ENCODE measurements around the gene AQP12B. TPM values are rescaled to one million over a fixed set of nuclear protein-coding genes. Genes with fewer than 3 reads are reported as not detected.

AQP12B gene
- total RNA-seq, 1 donor from 2014 or later: not detected

- Mint-ChIP-seq H3K9me3 (ENCODE audit: unreplicated experiment) (peaks cover 15% of the 10 kb centered on the region), H3K4me3 (ENCODE audit: unreplicated experiment) (no peak overlapping the region), H3K36me3 (ENCODE audit: unreplicated experiment) (no peaks in the 10 kb centered on the region), H3K27me3 (ENCODE audit: unreplicated experiment) (peaks cover 16% of the 10 kb centered on the region), H3K4me1 (ENCODE audit: low read depth, unreplicated experiment) (no peaks in the 10 kb centered on the region), H3K27ac (ENCODE audit: unreplicated experiment) (no peak overlapping the region)
- DNase-seq: no peak
- no peak for TF ChIP-seq CTCF (IDR thresholded peaks at IDR 0.05; ENCODE audit: partially characterized antibody, unreplicated experiment)
These were observed 39.0 kb upstream of the AQP12B start for GRCh38 chr2:240721596-240722180.

- Mint-ChIP-seq H3K27me3 (ENCODE audit: unreplicated experiment) (peaks cover 14% of the 10 kb centered on the region), H3K4me1 (ENCODE audit: low read depth, unreplicated experiment) (peaks cover 2% of the 10 kb centered on the region), H3K9me3 (ENCODE audit: unreplicated experiment) (peaks cover 17% of the 10 kb centered on the region), H3K36me3 (ENCODE audit: unreplicated experiment) (no peaks in the 10 kb centered on the region), H3K27ac (ENCODE audit: unreplicated experiment) (no peak overlapping the region), H3K4me3 (ENCODE audit: unreplicated experiment) (no peak overlapping the region)
- DNase-seq: no peak
- TF ChIP-seq CTCF (IDR thresholded peaks at IDR 0.05; ENCODE audit: partially characterized antibody, unreplicated experiment): no peak
These were observed 38.3 kb upstream of the AQP12B start for GRCh38 chr2:240720686-240721595.

- peaks cover 2% of the 10 kb centered on the region for H3K4me1 Mint-ChIP-seq (ENCODE audit: low read depth, unreplicated experiment)
- no peak for TF ChIP-seq CTCF (IDR thresholded peaks at IDR 0.05; ENCODE audit: partially characterized antibody, unreplicated experiment)
- no peaks in the 10 kb centered on the region for H3K36me3 Mint-ChIP-seq (ENCODE audit: unreplicated experiment)
- no peak for DNase-seq
- H3K4me3 Mint-ChIP-seq (ENCODE audit: unreplicated experiment): no peak overlapping the region
- H3K27ac Mint-ChIP-seq (ENCODE audit: unreplicated experiment): no peak overlapping the region
- H3K27me3 Mint-ChIP-seq (ENCODE audit: unreplicated experiment): peaks cover 14% of the 10 kb centered on the region
- peaks cover 19% of the 10 kb centered on the region for H3K9me3 Mint-ChIP-seq (ENCODE audit: unreplicated experiment)
These were observed 37.2 kb upstream of the AQP12B start for GRCh38 chr2:240719676-240720545.

- H3K4me1 Mint-ChIP-seq (ENCODE audit: low read depth, unreplicated experiment): peaks cover 2% of the 10 kb centered on the region
- H3K4me3 Mint-ChIP-seq (ENCODE audit: unreplicated experiment): no peak overlapping the region
- DNase-seq: no peak
- TF ChIP-seq CTCF (IDR thresholded peaks at IDR 0.05; ENCODE audit: partially characterized antibody, unreplicated experiment): no peak
- peaks cover 17% of the 10 kb centered on the region for H3K27me3 Mint-ChIP-seq (ENCODE audit: unreplicated experiment)
- H3K27ac Mint-ChIP-seq (ENCODE audit: unreplicated experiment): no peak overlapping the region
- H3K36me3 Mint-ChIP-seq (ENCODE audit: unreplicated experiment): no peaks in the 10 kb centered on the region
- peaks cover 22% of the 10 kb centered on the region for H3K9me3 Mint-ChIP-seq (ENCODE audit: unreplicated experiment)
These were observed 36.3 kb upstream of the AQP12B start for GRCh38 chr2:240718896-240719490.
